Mucosa of rectum (tissue), 2 donors: ENCODE results near the gene DELE1.

Experiments
- H3K27ac ChIP-seq, 2 donors: one replicate each; pipeline ENCODE4 v1.7.0; 2013; ENCODE audit warnings: inconsistent platforms in 2 of 2, low read depth in 2 of 2, low read length in 2 of 2
- H3K27me3 ChIP-seq, 2 donors: one replicate each; pipeline ENCODE4 v1.7.0; 2013; ENCODE audit warnings: low read length in 2 of 2; ENCODE audit not compliant: control insufficient read depth in 2 of 2, insufficient read depth in 2 of 2
- H3K36me3 ChIP-seq, 2 donors: one replicate each; pipeline ENCODE4 v1.7.0; 2013; ENCODE audit warnings: low read length in 2 of 2; ENCODE audit not compliant: control insufficient read depth in 2 of 2, insufficient read depth in 2 of 2
- H3K4me1 ChIP-seq, 2 donors: one replicate each; pipeline ENCODE4 v1.7.0; 2013; ENCODE audit warnings: low read length in 2 of 2, mild to moderate bottlenecking in 1 of 2; ENCODE audit not compliant: control insufficient read depth in 2 of 2, insufficient read depth in 2 of 2
- H3K4me3 ChIP-seq, 2 donors: one replicate each; pipeline ENCODE4 v1.7.0; 2013; ENCODE audit warnings: low read length in 2 of 2
- H3K9ac ChIP-seq, 2 donors: one replicate each; pipeline ENCODE4 v1.7.0; 2013; ENCODE audit warnings: low read length in 2 of 2, low read depth in 1 of 2, mild to moderate bottlenecking in 1 of 2
- H3K9me3 ChIP-seq, 2 donors: one replicate each; pipeline ENCODE4 v1.7.0; 2013; ENCODE audit warnings: low read length in 2 of 2; ENCODE audit not compliant: control insufficient read depth in 2 of 2
- donor health status: healthy.
- donor health status: Normal muscosa, but diverticular disease.

The DELE1 gene

DNA sequence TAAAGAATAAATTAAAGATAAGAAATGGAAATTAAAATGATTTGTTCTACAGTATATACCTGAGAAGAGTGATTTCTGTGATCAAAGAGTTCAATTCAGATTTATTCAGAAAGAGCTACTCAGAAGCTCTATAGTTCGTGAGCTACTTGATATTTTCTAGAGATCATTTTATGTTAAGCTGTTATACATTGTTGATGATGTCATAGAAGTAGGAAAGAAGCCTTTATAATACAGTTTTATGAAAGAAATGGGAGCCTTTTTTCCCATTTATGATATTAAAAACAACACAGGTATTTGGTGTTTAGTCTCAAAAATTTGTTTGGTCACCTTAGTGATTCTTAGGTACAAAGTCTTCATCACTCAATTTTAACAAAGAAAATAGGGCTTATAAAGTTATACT, 66.0 kb downstream of the DELE1 start:
- Histone ChIP-seq H3K9me3 (no peaks in the 10 kb centered on the region), H3K4me3 (no peak overlapping the region), H3K27ac (no peak overlapping the region), H3K36me3 (peaks cover 31 to 57% of the 10 kb centered on the region in 2 donors), H3K27me3 (no peaks in the 10 kb centered on the region), H3K9ac (no peak overlapping the region), H3K4me1 (no peaks in the 10 kb centered on the region)
